SU-DHL-6 (cell line): ENCODE measurements around the gene ZNF726.

Experiments used
- H2AFZ ChIP-seq: fragments of 200-600 bp; sonication (generic); 2 replicates; pipeline ENCODE4 v1.6.1; 2014; ENCODE audit warnings: low read depth, mild to moderate bottlenecking, moderate library complexity, mixed read lengths, antibody characterized with exemption, low read length; ENCODE audit not compliant: severe bottlenecking
- H3F3A ChIP-seq: fragments of 200-600 bp; shearing (Covaris generic); 2 replicates; pipeline ENCODE4 v1.6.0; 2016; ENCODE audit warnings: antibody characterized with exemption, mild to moderate bottlenecking; ENCODE audit not compliant: insufficient read depth
- H3K27ac ChIP-seq: fragments of 200-600 bp; sonication (generic); 2 replicates; pipeline ENCODE4 v1.5.1; 2016; ENCODE audit warnings: low read depth, mild to moderate bottlenecking, low read length, moderate library complexity, mixed read lengths
- H3K27me3 ChIP-seq: fragments of 200-600 bp; sonication (generic), shearing (Covaris generic); 2 replicates; pipeline ENCODE4 v1.6.0; 2014; ENCODE audit warnings: mild to moderate bottlenecking, low read length
- H3K36me3 ChIP-seq: fragments of 200-600 bp; sonication (generic); 2 replicates; pipeline ENCODE4 v1.6.1; 2014; ENCODE audit warnings: mild to moderate bottlenecking, low read length, mixed read lengths
- H3K4me2 ChIP-seq: fragments of 300-600, 200-600 bp; shearing (Covaris generic), sonication (generic); 2 replicates; pipeline ENCODE4 v1.6.0; 2014; ENCODE audit warnings: low read length, low read depth, mild to moderate bottlenecking; ENCODE audit not compliant: poor library complexity, severe bottlenecking
- H3K4me3 ChIP-seq: fragments of 200-600 bp; sonication (generic); 2 replicates; pipeline ENCODE4 v1.5.1; 2014; ENCODE audit warnings: antibody characterized with exemption, low read length, mild to moderate bottlenecking, mixed read lengths; ENCODE audit not compliant: insufficient read depth, poor library complexity, severe bottlenecking
- H3K79me2 ChIP-seq: fragments of 200-600 bp; sonication (generic); 2 replicates; pipeline ENCODE4 v1.6.1; 2014; ENCODE audit warnings: mild to moderate bottlenecking, low read length, moderate library complexity; ENCODE audit not compliant: insufficient read depth
- H3K9ac ChIP-seq: fragments of 200-600 bp; sonication (generic); 2 replicates; pipeline ENCODE4 v1.7.0; 2014; ENCODE audit warnings: mild to moderate bottlenecking, low read length
- H3K9me2 ChIP-seq: fragments of 200-600 bp; sonication (generic); replicated peaks from 2 replicates; pipeline ENCODE4 v1.6.1; 2014; ENCODE audit warnings: low read length; ENCODE audit not compliant: insufficient read depth
- H3K9me3 ChIP-seq: fragments of 200-600 bp; sonication (generic); 2 replicates; pipeline ENCODE4 v1.6.1; 2014; ENCODE audit warnings: low read length, mixed read lengths; ENCODE audit not compliant: insufficient read depth
- H4K20me1 ChIP-seq: fragments of 200-600 bp; sonication (generic); 2 replicates; pipeline ENCODE4 v1.6.1; 2014; ENCODE audit warnings: low read depth, mild to moderate bottlenecking, antibody characterized with exemption, low read length, moderate library complexity, mixed read lengths
- EZH2phosphoT487 ChIP-seq: fragments of 200-600 bp; sonication (generic), shearing (Covaris generic); conservative IDR thresholded peaks from 2 replicates; pipeline ENCODE4 v1.6.1; 2018; ENCODE audit warnings: mild to moderate bottlenecking, antibody characterized with exemption, low read length, moderate library complexity, mixed read lengths
- TF ChIP-seq, protein P1 (sequence below): fragments of 200-600 bp; sonication (generic); IDR thresholded peaks from one replicate; pipeline ENCODE4 v1.5.1; 2017; ENCODE audit warnings: antibody characterized with exemption, mild to moderate bottlenecking, low read length, moderate library complexity; ENCODE audit not compliant: insufficient read depth, poor library complexity, severe bottlenecking

Gene ZNF726

DNA sequence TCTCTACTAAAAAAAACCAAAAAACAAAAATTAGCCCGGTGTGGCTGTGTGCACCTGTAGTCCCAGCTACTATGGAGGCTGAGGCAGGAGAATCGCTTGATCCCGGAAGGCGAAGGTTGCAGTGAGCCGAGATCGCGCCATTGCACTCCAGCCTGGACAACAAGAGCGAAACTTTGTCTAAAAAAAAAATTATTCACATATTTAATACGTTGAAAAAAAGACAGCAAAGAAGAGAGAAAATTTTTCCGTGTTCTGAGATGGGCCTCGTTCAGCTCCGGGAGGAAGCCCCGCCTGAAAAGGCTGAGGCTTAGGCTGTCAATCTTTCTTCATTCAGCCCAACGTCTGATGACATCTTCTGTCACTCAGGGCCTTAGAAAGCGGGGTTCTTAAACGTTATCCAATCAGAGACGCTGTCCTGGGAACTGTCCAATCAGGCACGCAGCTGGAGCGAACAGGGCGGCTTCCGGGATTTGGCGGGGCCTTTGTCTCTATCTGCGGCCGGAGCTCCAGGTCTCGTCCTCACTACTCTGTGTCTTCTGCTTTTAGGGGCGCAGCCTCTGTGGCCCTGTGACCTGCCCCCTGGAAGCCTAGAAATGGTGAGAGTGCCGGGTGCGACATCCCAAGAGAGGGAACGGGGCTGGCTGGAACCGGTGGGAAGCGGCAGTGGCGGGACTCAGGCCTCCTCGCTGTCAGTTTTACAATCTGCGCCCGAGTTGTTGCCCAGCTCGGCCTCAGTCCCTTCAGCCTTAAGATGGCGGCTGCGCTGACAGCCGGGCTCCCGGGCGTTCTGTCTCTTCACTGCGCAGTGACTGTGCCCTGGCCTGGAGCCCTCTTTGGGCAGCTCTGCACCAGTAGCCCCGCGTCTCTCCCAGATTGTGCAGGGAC lies at the start of gene ZNF726:
Gene ZNF726, plus strand, starts transcription at position 485 of the 885 bp plus-strand sequence. Its CDS starts 109 bp downstream, at position 594.
- peak within 1 kb of the TSS; percentile 59 for H3K27ac ChIP-seq
- H3K4me2 ChIP-seq, result peak within 1 kb of the TSS; percentile 81

DNA sequence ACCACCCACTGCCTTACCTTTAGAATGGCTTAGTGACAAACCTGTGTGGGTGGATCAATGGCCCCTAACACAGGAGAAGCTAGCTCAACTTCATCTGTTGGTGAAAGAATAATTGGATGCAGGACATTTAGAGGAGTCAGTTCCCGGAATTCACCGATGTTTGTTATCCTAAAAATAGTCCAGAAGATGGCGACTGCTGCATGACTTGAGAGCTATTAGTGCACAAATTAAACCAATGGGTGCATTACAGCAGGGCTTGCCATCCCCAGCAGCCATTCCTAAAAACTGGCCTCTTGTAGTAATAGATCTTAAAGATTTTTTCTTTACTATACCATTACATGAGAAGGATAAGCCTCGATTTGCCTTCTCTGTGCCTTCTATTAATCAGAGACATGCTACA lies 46.8 kb upstream of the ZNF726 start:
- Histone ChIP-seq H4K20me1 (no peaks in the 10 kb centered on the region), H3K36me3 (no peaks in the 10 kb centered on the region), H3K79me2 (no peaks in the 10 kb centered on the region), H3K27ac (no peak overlapping the region), H3K4me3 (no peak overlapping the region), H3F3A (no peaks in the 10 kb centered on the region), H3K27me3 (no peaks in the 10 kb centered on the region), H3K9ac (no peak overlapping the region), H3K4me2 (no peak overlapping the region), H3K9me2 (no peaks in the 10 kb centered on the region), H3K9me3 (peaks cover 8% of the 10 kb centered on the region; the same call in 1 of the 2 replicates), H2AFZ (no peak overlapping the region)
- TF ChIP-seq, protein P1, sequence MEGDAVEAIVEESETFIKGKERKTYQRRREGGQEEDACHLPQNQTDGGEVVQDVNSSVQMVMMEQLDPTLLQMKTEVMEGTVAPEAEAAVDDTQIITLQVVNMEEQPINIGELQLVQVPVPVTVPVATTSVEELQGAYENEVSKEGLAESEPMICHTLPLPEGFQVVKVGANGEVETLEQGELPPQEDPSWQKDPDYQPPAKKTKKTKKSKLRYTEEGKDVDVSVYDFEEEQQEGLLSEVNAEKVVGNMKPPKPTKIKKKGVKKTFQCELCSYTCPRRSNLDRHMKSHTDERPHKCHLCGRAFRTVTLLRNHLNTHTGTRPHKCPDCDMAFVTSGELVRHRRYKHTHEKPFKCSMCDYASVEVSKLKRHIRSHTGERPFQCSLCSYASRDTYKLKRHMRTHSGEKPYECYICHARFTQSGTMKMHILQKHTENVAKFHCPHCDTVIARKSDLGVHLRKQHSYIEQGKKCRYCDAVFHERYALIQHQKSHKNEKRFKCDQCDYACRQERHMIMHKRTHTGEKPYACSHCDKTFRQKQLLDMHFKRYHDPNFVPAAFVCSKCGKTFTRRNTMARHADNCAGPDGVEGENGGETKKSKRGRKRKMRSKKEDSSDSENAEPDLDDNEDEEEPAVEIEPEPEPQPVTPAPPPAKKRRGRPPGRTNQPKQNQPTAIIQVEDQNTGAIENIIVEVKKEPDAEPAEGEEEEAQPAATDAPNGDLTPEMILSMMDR, result no peak
- TF ChIP-seq EZH2phosphoT487, result no peak

More for the DNA sequence above, at the start of gene ZNF726:
- Histone ChIP-seq H3K9me3 (no peaks in the 10 kb centered on the region), H2AFZ (peak within 1 kb of the TSS; percentile 88), H3K79me2 (peaks cover 36% of the 10 kb centered on the region), H3K4me3 (peak within 1 kb of the TSS; percentile 84), H3K36me3 (0 out of 2 replicates have a peak, but pooled peaks cover 6% of the 10 kb centered on the region), H3K9me2 (no peaks in the 10 kb centered on the region), H4K20me1 (no peaks in the 10 kb centered on the region), H3F3A (no peaks in the 10 kb centered on the region), H3K27me3 (no peaks in the 10 kb centered on the region), H3K9ac (peak within 1 kb of the TSS; percentile 77)
- no peak for TF ChIP-seq EZH2phosphoT487
- TF ChIP-seq, protein P1, result no peak

DNA sequence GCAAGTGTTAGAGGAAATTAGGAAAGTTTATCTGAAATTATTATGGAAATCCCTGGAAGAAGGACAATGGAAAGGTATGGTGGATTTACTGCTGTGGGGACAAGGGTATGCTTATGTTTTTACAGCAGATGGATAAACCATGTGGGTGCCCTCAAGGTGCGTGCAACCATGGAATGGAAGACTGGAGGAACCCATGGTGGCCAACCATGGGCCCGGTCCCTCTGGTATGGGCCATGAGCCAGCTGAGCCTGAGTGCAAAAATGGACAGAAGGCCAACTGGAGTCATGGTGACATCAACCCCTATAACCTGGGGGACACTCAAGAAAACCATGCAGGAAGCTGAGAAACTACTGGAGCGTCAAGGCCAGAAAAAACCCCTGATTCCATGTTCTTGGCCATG lies 46.1 kb upstream of the ZNF726 start:
- H3K9me2 ChIP-seq, result no peaks in the 10 kb centered on the region
- TF ChIP-seq, protein P1, result no peak
- no peak for TF ChIP-seq EZH2phosphoT487
- no peak overlapping the region for H3K9ac ChIP-seq
- H3K4me2 ChIP-seq, result no peak overlapping the region
- no peak overlapping the region for H3K27ac ChIP-seq
- no peaks in the 10 kb centered on the region for H3F3A ChIP-seq
- no peak overlapping the region for H3K4me3 ChIP-seq
- no peaks in the 10 kb centered on the region for H4K20me1 ChIP-seq
- H2AFZ ChIP-seq, result no peak overlapping the region
- H3K79me2 ChIP-seq, result no peaks in the 10 kb centered on the region
- H3K36me3 ChIP-seq, result no peaks in the 10 kb centered on the region
- H3K9me3 ChIP-seq, result peaks cover 8% of the 10 kb centered on the region; the same call in 1 of the 2 replicates
- no peaks in the 10 kb centered on the region for H3K27me3 ChIP-seq
